ENCODE data around the gene ACTR5. TPM values are rescaled to one million over a fixed set of nuclear protein-coding genes. Genes with fewer than 3 reads are reported as not detected.

The ACTR5 gene
- total RNA-seq, 1 experiment from 2014 or later: 22.0 TPM

GRCh38 chr20:38779247-38780097 is 31.2 kb downstream of the ACTR5 start:
- intact Hi-C loops (cut with micrococcal nuclease): no loop called here
- peaks cover 0 to under 1% of the 10 kb centered on the region in 2 experiments; a peak in 2 of 4 replicates for H3K36me3 ChIP-seq (ENCODE audit: control insufficient read depth in 1 of 2, insufficient read depth in 2 of 2, low read length in 2 of 2)
- H2AFZ ChIP-seq (ENCODE audit: low read depth, low read length, poor library complexity, severe bottlenecking): peak overlapping the region; percentile 42
- ATAC-seq (peak; percentile 89), DNase-seq (ENCODE audit: low read depth, low spot score) (peak; percentile 92)
- peak overlapping the region; percentile 99 for H3K27ac ChIP-seq (ENCODE audit: low read depth, low read length)
- no peaks in the 10 kb centered on the region for H3K27me3 ChIP-seq (ENCODE audit: insufficient read depth, low read length)
- ChIA-PET POLR2A (interaction anchor here (0.7 to 3.4 kb wide), 4 partner anchors 10 to 148 kb away, joined by 3 to 14 read pairs (median 8); no protein-coding TSS in a partner anchor), CTCF (interaction anchor here (0.6 to 2.1 kb wide), 3 partner anchors 11 to 303 kb away, joined by 3 to 8 read pairs (median 3); partner anchors contain the start of gene ACTR5), RAD21 (ENCODE audit: low non-redundant PET in 1 of 2, low total read pairs in 2 of 2, uncharacterized antibody in 2 of 2, unreplicated experiment in 2 of 2) (interaction anchor here (0.7 to 1.4 kb wide), 4 partner anchors 11 to 232 kb away, joined by 3 to 7 read pairs (median 3); no protein-coding TSS in a partner anchor)
- peak overlapping the region; percentile 90 for H3K4me2 ChIP-seq (ENCODE audit: low read length)
- peaks cover 70 to 81% of the 10 kb centered on the region in 2 experiments for H3K4me1 ChIP-seq (ENCODE audit: control insufficient read depth in 1 of 2, insufficient read depth in 2 of 2, low read length in 2 of 2)
- BruUV-seq (replicated peaks): TSS peak; percentile 90
- H3K9me2 ChIP-seq (ENCODE audit: insufficient read depth): no peaks in the 10 kb centered on the region
- no peaks in the 10 kb centered on the region for H3K9me3 ChIP-seq (ENCODE audit: control insufficient read depth in 1 of 2, insufficient read depth in 1 of 2, low read depth in 1 of 2, low read length in 2 of 2)
- H3K9ac ChIP-seq (ENCODE audit: low read length): peak overlapping the region; percentile 72
- H3K79me2 ChIP-seq (ENCODE audit: insufficient read depth, low read length): no peaks in the 10 kb centered on the region
- H4K20me1 ChIP-seq (ENCODE audit: insufficient read depth): no peaks in the 10 kb centered on the region
- H3K4me3 ChIP-seq (replicated peaks in 1 of 2; ENCODE audit: low read depth in 1 of 2, low read length in 2 of 2): peak overlapping the region; percentile 39 to 55
- peak; percentile 91 for TF ChIP-seq FOSL1 (IDR thresholded peaks at IDR 0.05; ENCODE audit: low read depth)
- TF ChIP-seq ZBTB33 (IDR thresholded peaks at IDR 0.05; ENCODE audit: extremely low read depth, insufficient replicate concordance, low read length): no peak
- TF ChIP-seq POLR2AphosphoS5 (IDR thresholded peaks at IDR 0.05; ENCODE audit: low read depth, low read length): peak; percentile 45; the same call in 1 of the 2 replicates
- TF ChIP-seq ELF1 (IDR thresholded peaks at IDR 0.05; ENCODE audit: borderline replicate concordance, low read depth): no peak; the same call in 1 of the 2 replicates
- no peak for TF ChIP-seq YY1 (IDR thresholded peaks at IDR 0.05; ENCODE audit: extremely low read depth, insufficient replicate concordance, low read depth, low read length)
- TF ChIP-seq SIN3A (IDR thresholded peaks at IDR 0.05; ENCODE audit: low read depth): peak; percentile 55
- TF ChIP-seq EGR1 (IDR thresholded peaks at IDR 0.05; ENCODE audit: low read depth): peak; percentile 52
- no peak for TF ChIP-seq POLR2A (IDR thresholded peaks at IDR 0.05; ENCODE audit: borderline replicate concordance, extremely low read depth, insufficient read depth, insufficient read length)
- TF ChIP-seq RAD21 (IDR thresholded peaks at IDR 0.05; ENCODE audit: low read depth): 0 out of 2 replicates have a peak, but pooled peaks have one; percentile 13
- no peak for TF ChIP-seq EZH2 (IDR thresholded peaks at IDR 0.05)
- peak; percentile 89 for TF ChIP-seq JUND (IDR thresholded peaks at IDR 0.05)
- no peak; the same call in 1 of the 2 replicates for TF ChIP-seq MAX (IDR thresholded peaks at IDR 0.05)
- TF ChIP-seq CTCF (IDR thresholded peaks at IDR 0.05 in 2 of 3, conservative IDR thresholded peaks at IDR 0.05 in 1 of 3; ENCODE audit: borderline replicate concordance in 1 of 3, insufficient read depth in 1 of 3, low read depth in 2 of 3, low read length in 2 of 3): no peak
- peak; percentile 68 for TF ChIP-seq CEBPB (IDR thresholded peaks at IDR 0.05; ENCODE audit: low read depth)
- peak; percentile 96 for TF ChIP-seq TCF7L2 (IDR thresholded peaks at IDR 0.05; ENCODE audit: borderline replicate concordance, extremely low read depth, insufficient read depth, insufficient read length)
- no peak for TF ChIP-seq ZNF274 (IDR thresholded peaks at IDR 0.05; ENCODE audit: low read depth, low read length)
- TF ChIP-seq SRF (IDR thresholded peaks at IDR 0.05; ENCODE audit: low read depth): no peak
- peak; percentile 86 for TF ChIP-seq SP1 (IDR thresholded peaks at IDR 0.05; ENCODE audit: low read depth)
- no peak for TF ChIP-seq EZH2phosphoT487 (IDR thresholded peaks at IDR 0.05; ENCODE audit: borderline replicate concordance)
- 0 out of 2 replicates have a peak, but pooled peaks have one; percentile 51 for TF ChIP-seq CBX3 (IDR thresholded peaks at IDR 0.05; ENCODE audit: low read depth)
- no peak for TF ChIP-seq ATF3 (IDR thresholded peaks at IDR 0.05)
- no peak for TF ChIP-seq ZFX (IDR thresholded peaks at IDR 0.05)

Data from HCT116 (cell line).